Spleen (tissue), 11 donors: ENCODE measurements around the gene KRT23. TPM values are rescaled to one million over a fixed set of nuclear protein-coding genes. Genes with fewer than 3 reads are reported as not detected.

Experiments used
- DNase-seq: peaks from one replicate; pipeline ENCODE4 v3.0.0-alpha.2; 2020
- H3K27ac ChIP-seq, 8 donors: fragments of 200-600 bp; sonication (generic) in 7 of 8; 1 replicate in 4 of 8; 2 replicates in 4 of 8; pipeline versions ENCODE4 v1.5.0 to v1.8.0; 2016 to 2021; ENCODE audit warnings: inconsistent platforms in 4 of 8, mild to moderate bottlenecking in 4 of 8, moderate library complexity in 1 of 8
- H3K27me3 ChIP-seq, 7 donors: fragments of 200-600 bp; sonication (generic) in 6 of 7; replicated peaks in 1 of 7; 1 replicate in 4 of 7; 2 replicates in 3 of 7; pipeline versions ENCODE4 v1.5.0 to v1.8.0; 2016 to 2021; ENCODE audit warnings: inconsistent platforms in 3 of 7, mild to moderate bottlenecking in 1 of 7
- H3K36me3 ChIP-seq, 6 donors: fragments of 200-600 bp; sonication (generic) in 5 of 6; 1 replicate in 4 of 6; 2 replicates in 2 of 6; pipeline versions ENCODE4 v1.5.0 to v1.8.0; 2016 to 2021; ENCODE audit warnings: inconsistent platforms in 2 of 6
- H3K4me1 ChIP-seq, 6 donors: fragments of 200-600 bp; sonication (generic) in 5 of 6; 1 replicate in 3 of 6; 2 replicates in 3 of 6; pipeline versions ENCODE4 v1.5.0 to v1.8.0; 2016 to 2021; ENCODE audit warnings: inconsistent platforms in 3 of 6
- H3K4me3 ChIP-seq, 8 donors: fragments of 200-600 bp; sonication (generic) in 7 of 8; 1 replicate in 4 of 8; 2 replicates in 4 of 8; pipeline versions ENCODE4 v1.5.0 to v1.8.0; 2016 to 2021; ENCODE audit warnings: inconsistent platforms in 4 of 8, mild to moderate bottlenecking in 4 of 8, moderate library complexity in 2 of 8
- H3K9me3 ChIP-seq, 8 donors: fragments of 200-600 bp; sonication (generic) in 7 of 8; 1 replicate in 4 of 8; 2 replicates in 4 of 8; pipeline versions ENCODE4 v1.5.0 to v1.8.0; 2016 to 2021; ENCODE audit warnings: inconsistent platforms in 4 of 8
- POLR2A ChIP-seq, 3 donors: fragments of 450-650 bp; IDR thresholded peaks; one replicate each; pipeline ENCODE4 v1.5.1; 2017; ENCODE audit warnings: antibody characterized with exemption in 3 of 3, mild to moderate bottlenecking in 1 of 3
- POLR2AphosphoS5 ChIP-seq, 3 donors: sonication (generic); formaldehyde crosslinking; IDR thresholded peaks; one replicate each; pipeline ENCODE4 v1.5.1; 2017; ENCODE audit warnings: antibody characterized with exemption in 3 of 3
- WGBS, 5 donors: extraction: QIAGEN DNeasy Blood & Tissue Kit in 3 of 5; methylation state at CpG; one replicate each; pipeline versions ENCODE4 v1.1.5 to v1.1.7; 2013 to 2018; 5-methylcytosine and 5-hydroxymethylcytosine counted together
- intact Hi-C: fragments of 100-400 bp; cut with DNase I; formaldehyde crosslinking; loops from one replicate; pipeline ENCODE4 v1.15.0; 2023; ENCODE audit warnings: low total_unique reads
- polyA plus RNA-seq, 3 donors: library from polyadenylated mRNA; stranded (reverse); fragments of 200-250 nt; gene quantifications; one replicate each; pipeline ENCODE4 v1.2.1, GENCODE V29; 2013
- total RNA-seq, 7 donors: library from RNA; depleted of rRNA in 3 of 7; stranded (reverse); fragments of >200 nt in 3 of 7; fragmentation: NEBNext Ultra II Directional in 4 of 7; extraction: Animal tissue kit (Norgen Biotek cat#: 25700) in 4 of 7; gene quantifications; one replicate each; pipeline versions ENCODE4 v1.1.0 to v1.2.1, GENCODE V29; 2016 to 2021
- TF ChIP-seq, protein P1 (sequence below), 11 experiments: fragments of 200-600 bp in 7 of 11; fragments of 450-650 bp in 4 of 11; sonication (generic) in 4 of 11; IDR thresholded peaks in 8 of 11; conservative IDR thresholded peaks in 3 of 11; 1 replicate in 7 of 11; 2 replicates in 4 of 11; pipeline versions ENCODE4 v1.4.0 to v1.8.0; 2016 to 2021; ENCODE audit warnings: antibody characterized with exemption in 11 of 11, inconsistent platforms in 4 of 11, mild to moderate bottlenecking in 1 of 11
- donor health status: healthy with polysubstance abuse.
- donor health status: DM: no; HTN: no; CAD: no; lungs with moderate emphysema.
- donor health status: DM: no; HTN: no; CAD: no.
- donor health status: Bipolar disorder and iron deficiency.
- donor health status: healthy.
- donor health status: DM: no; HTN: no; CAD: no.
- donor health status: DM: yes; HTN: yes; CAD: no.

The KRT23 gene
- total and polyA plus RNA-seq, 10 donors: 0.03 to 21.7 (median 2.9) TPM

DNA sequence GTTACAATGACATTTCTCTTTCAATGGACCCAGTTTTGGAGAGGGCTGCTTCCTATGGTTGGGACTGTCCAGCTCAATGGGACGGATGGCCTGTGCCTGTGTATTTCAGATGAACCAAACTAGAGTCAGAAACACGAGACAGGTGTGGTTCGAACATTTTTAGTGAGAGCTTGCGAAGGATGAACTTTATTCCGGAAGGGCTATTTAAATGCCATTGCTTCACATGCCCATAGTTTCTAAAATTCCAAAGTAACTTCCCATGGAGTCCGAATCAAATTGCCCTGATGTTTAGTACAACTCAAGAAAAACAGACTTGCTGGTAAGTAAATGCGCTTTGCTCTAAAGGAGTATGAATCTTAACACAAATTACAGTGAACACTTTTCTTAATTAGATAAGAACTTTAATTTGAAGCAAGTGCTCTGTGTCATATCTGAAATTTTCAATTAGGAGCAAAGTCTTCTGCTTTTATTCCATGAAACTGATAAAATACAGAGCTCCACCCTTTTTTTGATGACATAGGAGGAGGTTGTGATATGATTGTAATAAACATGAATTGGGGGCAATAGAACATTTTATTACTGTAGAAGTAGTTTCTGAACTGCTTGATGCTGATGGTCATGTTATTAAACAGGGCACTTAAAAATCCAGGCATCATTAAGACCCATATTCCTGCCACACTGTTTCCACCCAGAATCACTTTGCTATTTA, 53.7 kb downstream of the KRT23 start:
- H3K4me3 ChIP-seq: no peak overlapping the region
- no peaks in the 10 kb centered on the region for H3K9me3 ChIP-seq
- peaks cover 0 to 34% (median 0%) of the 10 kb centered on the region in 7 donors for H3K27me3 ChIP-seq
- no peaks in the 10 kb centered on the region for H3K4me1 ChIP-seq
- 88 to 95% (median 93%) methylated on average over 7 of the region's 7 CpGs for WGBS, 5 donors
- no peak overlapping the region for H3K27ac ChIP-seq
- no peak for DNase-seq
- H3K36me3 ChIP-seq: no peaks in the 10 kb centered on the region
- intact Hi-C loops: no loop called here
- TF ChIP-seq, protein P1, sequence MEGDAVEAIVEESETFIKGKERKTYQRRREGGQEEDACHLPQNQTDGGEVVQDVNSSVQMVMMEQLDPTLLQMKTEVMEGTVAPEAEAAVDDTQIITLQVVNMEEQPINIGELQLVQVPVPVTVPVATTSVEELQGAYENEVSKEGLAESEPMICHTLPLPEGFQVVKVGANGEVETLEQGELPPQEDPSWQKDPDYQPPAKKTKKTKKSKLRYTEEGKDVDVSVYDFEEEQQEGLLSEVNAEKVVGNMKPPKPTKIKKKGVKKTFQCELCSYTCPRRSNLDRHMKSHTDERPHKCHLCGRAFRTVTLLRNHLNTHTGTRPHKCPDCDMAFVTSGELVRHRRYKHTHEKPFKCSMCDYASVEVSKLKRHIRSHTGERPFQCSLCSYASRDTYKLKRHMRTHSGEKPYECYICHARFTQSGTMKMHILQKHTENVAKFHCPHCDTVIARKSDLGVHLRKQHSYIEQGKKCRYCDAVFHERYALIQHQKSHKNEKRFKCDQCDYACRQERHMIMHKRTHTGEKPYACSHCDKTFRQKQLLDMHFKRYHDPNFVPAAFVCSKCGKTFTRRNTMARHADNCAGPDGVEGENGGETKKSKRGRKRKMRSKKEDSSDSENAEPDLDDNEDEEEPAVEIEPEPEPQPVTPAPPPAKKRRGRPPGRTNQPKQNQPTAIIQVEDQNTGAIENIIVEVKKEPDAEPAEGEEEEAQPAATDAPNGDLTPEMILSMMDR (IDR thresholded peaks at IDR 0.05 in 8 of 11, conservative IDR thresholded peaks at IDR 0.05 in 3 of 11): no peak
- TF ChIP-seq POLR2A (IDR thresholded peaks at IDR 0.05): no peak
- no peak for TF ChIP-seq POLR2AphosphoS5 (IDR thresholded peaks at IDR 0.05)

DNA sequence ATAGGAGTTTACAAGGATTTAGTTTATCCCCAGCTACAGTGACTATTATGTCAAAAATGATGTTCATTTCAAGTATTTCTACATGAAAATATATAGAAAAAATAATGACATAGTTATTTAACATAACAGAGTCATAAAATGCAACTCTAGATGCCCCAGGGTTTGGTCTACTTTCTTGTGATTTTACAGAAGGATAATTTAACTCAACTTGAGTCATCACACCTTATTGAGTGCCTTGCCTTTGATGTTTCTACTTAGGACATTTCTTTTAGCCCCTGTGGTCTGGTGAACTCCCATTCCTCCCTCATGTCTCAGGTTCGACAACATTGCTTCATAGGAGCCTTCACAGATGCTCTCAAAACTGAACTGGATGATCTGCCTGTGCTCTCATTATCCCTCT, 54.4 kb downstream of the KRT23 start:
- Histone ChIP-seq H3K4me3 (no peak overlapping the region), H3K36me3 (no peaks in the 10 kb centered on the region), H3K9me3 (no peaks in the 10 kb centered on the region), H3K27me3 (peaks cover 0 to 26% (median 0%) of the 10 kb centered on the region in 7 donors), H3K27ac (no peak overlapping the region), H3K4me1 (no peaks in the 10 kb centered on the region)
- TF ChIP-seq, protein P1 (IDR thresholded peaks at IDR 0.05 in 8 of 11, conservative IDR thresholded peaks at IDR 0.05 in 3 of 11): no peak
- TF ChIP-seq POLR2AphosphoS5 (IDR thresholded peaks at IDR 0.05) (no peak), POLR2A (IDR thresholded peaks at IDR 0.05) (no peak)
- 78 to 90% (median 84%) methylated on average over 1 of the region's 1 CpG for WGBS, 5 donors
- no peak for DNase-seq
- intact Hi-C loops: no loop called here

DNA sequence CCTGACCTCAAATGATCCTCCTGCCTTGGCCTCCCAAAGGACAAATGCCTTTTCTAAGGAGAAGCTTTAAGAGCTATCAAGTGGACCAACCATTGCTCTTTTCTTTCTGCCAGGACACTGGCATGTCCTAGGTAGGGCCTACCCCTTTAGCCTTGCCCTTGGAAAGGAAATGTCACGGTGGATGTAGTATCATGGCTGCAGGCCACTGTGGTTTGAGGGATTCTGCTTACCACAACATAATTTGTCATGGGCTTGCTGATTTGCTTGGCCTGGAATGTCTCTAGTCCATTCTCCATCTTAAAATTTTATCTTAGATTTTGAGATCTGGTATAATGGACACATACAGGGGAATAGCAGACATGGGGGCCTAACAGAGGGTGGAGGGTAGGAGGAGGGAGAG, 58.4 kb downstream of the KRT23 start:
- Histone ChIP-seq H3K4me1 (no peaks in the 10 kb centered on the region), H3K27me3 (no peaks in the 10 kb centered on the region), H3K36me3 (no peaks in the 10 kb centered on the region), H3K27ac (no peak overlapping the region), H3K4me3 (no peak overlapping the region), H3K9me3 (no peaks in the 10 kb centered on the region)
- 80 to 94% (median 87%) methylated on average over 1 of the region's 1 CpG for WGBS, 5 donors
- TF ChIP-seq, protein P1 (IDR thresholded peaks at IDR 0.05 in 8 of 11, conservative IDR thresholded peaks at IDR 0.05 in 3 of 11): no peak
- TF ChIP-seq POLR2A (IDR thresholded peaks at IDR 0.05): no peak
- no peak for TF ChIP-seq POLR2AphosphoS5 (IDR thresholded peaks at IDR 0.05)
- intact Hi-C loops: no loop called here
- no peak for DNase-seq

DNA sequence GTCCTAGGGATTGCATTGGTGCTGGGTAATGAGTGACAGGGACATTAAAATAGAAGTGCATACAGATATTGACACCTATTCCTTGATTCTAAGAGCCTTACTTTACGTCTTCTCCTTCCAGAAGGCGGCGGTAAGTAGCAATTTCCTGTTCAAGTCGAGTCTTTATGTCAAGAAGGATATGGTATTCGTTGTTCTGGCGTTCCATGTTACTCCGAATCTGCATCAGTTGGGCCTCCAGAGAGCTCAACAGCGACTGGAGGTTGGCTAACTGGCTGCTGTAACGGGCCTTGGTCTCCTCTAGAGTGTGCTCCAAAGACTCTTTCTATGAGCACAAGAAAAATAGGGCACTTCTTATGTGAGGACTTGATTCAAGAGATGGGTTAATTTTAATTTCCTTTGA, 59.4 kb downstream of the KRT23 start:
- no peak for TF ChIP-seq POLR2A (IDR thresholded peaks at IDR 0.05)
- TF ChIP-seq POLR2AphosphoS5 (IDR thresholded peaks at IDR 0.05): no peak
- TF ChIP-seq, protein P1 (IDR thresholded peaks at IDR 0.05 in 8 of 11, conservative IDR thresholded peaks at IDR 0.05 in 3 of 11): no peak
- intact Hi-C loops: no loop called here

More for the DNA sequence above, 59.4 kb downstream of the KRT23 start:
- Histone ChIP-seq H3K36me3 (no peaks in the 10 kb centered on the region), H3K4me1 (no peaks in the 10 kb centered on the region), H3K27me3 (no peaks in the 10 kb centered on the region), H3K9me3 (no peaks in the 10 kb centered on the region), H3K4me3 (no peak overlapping the region), H3K27ac (no peak overlapping the region)
- DNase-seq: no peak
- WGBS, 5 donors: 76 to 87% (median 83%) methylated on average over 9 of the region's 9 CpGs
